H9 (cell line): Measurements from ENCODE around the gene TMPRSS9. TPM values are rescaled to one million over a fixed set of nuclear protein-coding genes. Genes with fewer than 3 reads are reported as not detected.

Experiments used
- DNase-seq: peaks from one replicate; pipeline ENCODE4 v3.0.0-alpha.2; 2017
- H2AFZ ChIP-seq: one replicate; pipeline ENCODE4 v1.6.1; 2013; ENCODE audit warnings: mild to moderate bottlenecking, low read length, control low read depth, moderate library complexity
- H2AK5ac ChIP-seq: 2 replicates; pipeline ENCODE4 v1.6.1; 2013; ENCODE audit warnings: low read length, control low read depth, mixed read lengths; ENCODE audit not compliant: insufficient read length
- H2BK120ac ChIP-seq: one replicate; pipeline ENCODE4 v1.6.1; 2013; ENCODE audit warnings: low read depth, mild to moderate bottlenecking, low read length, control low read depth, inconsistent platforms; ENCODE audit not compliant: poor library complexity, severe bottlenecking
- H2BK12ac ChIP-seq: 2 replicates; pipeline ENCODE4 v1.6.1; 2013; ENCODE audit warnings: low read length, control low read depth, mixed read lengths, low read depth; ENCODE audit not compliant: insufficient read length
- H2BK15ac ChIP-seq: 2 replicates; pipeline ENCODE4 v1.6.1; 2013; ENCODE audit warnings: low read depth, low read length, control low read depth
- H2BK20ac ChIP-seq: one replicate; pipeline ENCODE4 v1.6.1; 2013; ENCODE audit warnings: low read depth, mild to moderate bottlenecking, low read length, control low read depth, inconsistent platforms; ENCODE audit not compliant: poor library complexity, severe bottlenecking
- H2BK5ac ChIP-seq: 2 replicates; pipeline ENCODE4 v1.6.1; 2013; ENCODE audit warnings: low read length, control low read depth, mixed read lengths; ENCODE audit not compliant: insufficient read length
- H3K14ac ChIP-seq: 2 replicates; pipeline ENCODE4 v1.6.1; 2013; ENCODE audit warnings: low read length, control low read depth; ENCODE audit not compliant: insufficient read depth
- H3K18ac ChIP-seq: 2 replicates; pipeline ENCODE4 v1.6.1; 2013; ENCODE audit warnings: low read depth, mild to moderate bottlenecking, mixed read lengths, low read length, control low read depth; ENCODE audit not compliant: insufficient read length
- H3K23ac ChIP-seq: 2 replicates; pipeline ENCODE4 v1.6.1; 2013; ENCODE audit warnings: low read length, control low read depth, mixed read lengths, low read depth; ENCODE audit not compliant: insufficient read length
- H3K23me2 ChIP-seq: 2 replicates; pipeline ENCODE4 v1.6.1; 2013; ENCODE audit warnings: low read depth, mild to moderate bottlenecking, mixed read lengths, low read length, control low read depth; ENCODE audit not compliant: insufficient read length, poor library complexity, severe bottlenecking
- H3K27ac ChIP-seq: 2 replicates; pipeline ENCODE4 v1.5.1; 2013; ENCODE audit warnings: low read length, control low read depth, mixed read lengths, low read depth; ENCODE audit not compliant: insufficient read length
- H3K27me3 ChIP-seq: 2 replicates; pipeline ENCODE4 v1.6.1; 2013; ENCODE audit warnings: low read length, control low read depth, inconsistent platforms; ENCODE audit not compliant: insufficient read depth
- H3K4ac ChIP-seq: 2 replicates; pipeline ENCODE4 v1.6.1; 2013; ENCODE audit warnings: low read depth, mild to moderate bottlenecking, control low read depth, inconsistent platforms, low read length, moderate library complexity
- H3K4me1 ChIP-seq: 2 replicates; pipeline ENCODE4 v1.6.1; 2013; ENCODE audit warnings: low read length, control low read depth, inconsistent platforms; ENCODE audit not compliant: insufficient read depth
- H3K4me2 ChIP-seq: 2 replicates; pipeline ENCODE4 v1.6.1; 2013; ENCODE audit warnings: low read length, control low read depth, mixed read lengths; ENCODE audit not compliant: insufficient read length, insufficient read depth
- H3K56ac ChIP-seq: 2 replicates; pipeline ENCODE4 v1.6.1; 2013; ENCODE audit warnings: low read depth, mild to moderate bottlenecking, mixed read lengths, low read length, control low read depth; ENCODE audit not compliant: insufficient read length
- H3K79me1 ChIP-seq: 2 replicates; pipeline ENCODE4 v1.6.1; 2013; ENCODE audit warnings: low read depth, mild to moderate bottlenecking, moderate library complexity, low read length, control low read depth, inconsistent platforms; ENCODE audit not compliant: insufficient read depth, poor library complexity, severe bottlenecking
- H3K79me2 ChIP-seq: 2 replicates; pipeline ENCODE4 v1.6.1; 2013; ENCODE audit warnings: low read length, control low read depth, inconsistent platforms; ENCODE audit not compliant: insufficient read depth
- H3K9ac ChIP-seq: 2 replicates; pipeline ENCODE4 v1.6.1; 2013; ENCODE audit warnings: low read length, control low read depth, mixed read lengths; ENCODE audit not compliant: insufficient read length; ENCODE audit errors: extremely low read depth
- H3K9me3 ChIP-seq: one replicate; pipeline ENCODE4 v1.6.1; 2013; ENCODE audit warnings: low read depth, low read length, inconsistent platforms; ENCODE audit not compliant: control insufficient read depth
- H3T11ph ChIP-seq: one replicate; pipeline ENCODE4 v1.6.1; 2013; ENCODE audit warnings: mild to moderate bottlenecking, low read length, control low read depth, inconsistent platforms
- H4K20me1 ChIP-seq: one replicate; pipeline ENCODE4 v1.6.1; 2013; ENCODE audit not compliant: control insufficient read depth, insufficient read length, insufficient read depth
- H4K5ac ChIP-seq: 2 replicates; pipeline ENCODE4 v1.6.1; 2013; ENCODE audit warnings: low read depth, mild to moderate bottlenecking, mixed read lengths, low read length, control low read depth; ENCODE audit not compliant: insufficient read length
- H4K8ac ChIP-seq: replicated peaks from 2 replicates; pipeline ENCODE4 v1.6.1; 2013; ENCODE audit warnings: low read length, control low read depth, mixed read lengths, low read depth; ENCODE audit not compliant: insufficient read length
- H4K91ac ChIP-seq: 2 replicates; pipeline ENCODE4 v1.6.1; 2013; ENCODE audit warnings: low read depth, mild to moderate bottlenecking, moderate library complexity, mixed read lengths, low read length, control low read depth; ENCODE audit not compliant: insufficient read length
- H3K27ac Mint-ChIP-seq, 3 experiments: 2 replicates in 2 of 3; 3 replicates in 1 of 3; pipeline ENCODE4 v1.8.0; 2020 to 2021; ENCODE audit warnings: mixed read lengths in 3 of 3, mild to moderate bottlenecking in 1 of 3, moderate library complexity in 1 of 3
- H3K27me3 Mint-ChIP-seq: 2 replicates; pipeline ENCODE4 v1.8.0; 2021; ENCODE audit warnings: low read depth, mild to moderate bottlenecking, moderate library complexity, mixed read lengths
- H3K36me3 Mint-ChIP-seq, 3 experiments: 2 replicates in 2 of 3; 3 replicates in 1 of 3; pipeline ENCODE4 v1.8.0; 2020 to 2021; ENCODE audit warnings: low read depth in 3 of 3, mixed read lengths in 3 of 3; ENCODE audit not compliant: insufficient read depth in 1 of 3
- H3K4me1 Mint-ChIP-seq, 2 experiments: 2 replicates each; pipeline ENCODE4 v1.8.0; 2020; ENCODE audit warnings: mixed read lengths in 2 of 2
- H3K4me3 Mint-ChIP-seq, 2 experiments: 2 replicates in 1 of 2; 3 replicates in 1 of 2; pipeline ENCODE4 v1.8.0; 2020 to 2021; ENCODE audit warnings: mild to moderate bottlenecking in 2 of 2, mixed read lengths in 2 of 2, moderate library complexity in 1 of 2
- H3K9me3 Mint-ChIP-seq, 2 experiments: 2 replicates in 1 of 2; 3 replicates in 1 of 2; pipeline ENCODE4 v1.8.0; 2020; ENCODE audit warnings: mild to moderate bottlenecking in 2 of 2, mixed read lengths in 2 of 2, moderate library complexity in 1 of 2
- WGBS: extraction: QIAGEN DNeasy Blood & Tissue Kit; methylation state at CpG from one replicate; pipeline ENCODE4 v1.1.7; 2013; ENCODE audit warnings: missing lambda C conversion rate, low lambda C conversion rate, mixed read lengths; ENCODE audit not compliant: insufficient read length; ENCODE audit errors: extremely low coverage; 5-methylcytosine and 5-hydroxymethylcytosine counted together
- total RNA-seq: library from RNA; stranded (reverse); gene quantifications from 2 replicates; pipeline ENCODE4 v1.2.1, GENCODE V29; 2021
- TF ChIP-seq, protein P1 (sequence below): fragments of 200-600 bp; sonication (generic); conservative IDR thresholded peaks from 3 replicates; pipeline ENCODE4 v1.8.0; 2021; ENCODE audit warnings: antibody characterized with exemption, mild to moderate bottlenecking

Gene TMPRSS9
- total RNA-seq, 1 experiment from 2014 or later = 0.24 TPM

DNA sequence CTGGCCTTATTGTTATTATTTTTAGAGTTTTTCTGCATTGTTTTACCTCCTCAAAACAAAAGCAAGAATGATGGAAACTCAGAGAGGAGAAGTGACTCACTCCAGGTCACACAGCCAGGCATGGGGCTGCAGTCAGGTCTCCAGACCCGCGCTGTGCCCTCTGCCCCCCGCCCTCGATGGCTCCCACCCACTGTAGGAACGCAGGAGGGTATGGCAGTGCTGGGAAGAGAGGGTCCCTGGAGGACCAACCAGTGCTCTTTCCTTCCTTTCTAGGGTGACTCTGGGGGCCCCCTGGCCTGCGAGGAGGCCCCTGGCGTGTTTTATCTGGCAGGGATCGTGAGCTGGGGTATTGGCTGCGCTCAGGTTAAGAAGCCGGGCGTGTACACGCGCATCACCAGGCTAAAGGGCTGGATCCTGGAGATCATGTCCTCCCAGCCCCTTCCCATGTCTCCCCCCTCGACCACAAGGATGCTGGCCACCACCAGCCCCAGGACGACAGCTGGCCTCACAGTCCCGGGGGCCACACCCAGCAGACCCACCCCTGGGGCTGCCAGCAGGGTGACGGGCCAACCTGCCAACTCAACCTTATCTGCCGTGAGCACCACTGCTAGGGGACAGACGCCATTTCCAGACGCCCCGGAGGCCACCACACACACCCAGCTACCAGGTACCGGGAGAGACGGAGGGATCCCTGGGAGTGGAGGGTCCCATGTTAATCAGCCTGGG, 61.7 kb downstream of the TMPRSS9 start:
- H3K9me3 Mint-ChIP-seq = no peaks in the 10 kb centered on the region
- Histone ChIP-seq H3K27ac (no peak overlapping the region), H3K23ac (no peak overlapping the region), H4K5ac (no peak overlapping the region), H3K14ac (no peak overlapping the region; the same call in 1 of the 2 replicates), H2BK12ac (no peak overlapping the region), H4K91ac (no peak overlapping the region), H3K4ac (no peak overlapping the region), H3K79me2 (peaks cover 2% of the 10 kb centered on the region; the same call in 1 of the 2 replicates), H3K9ac (no peak overlapping the region), H3K4me2 (no peak overlapping the region), H4K20me1 (no peaks in the 10 kb centered on the region), H2BK20ac (no peak overlapping the region), H3K4me1 (no peaks in the 10 kb centered on the region), H3K79me1 (no peaks in the 10 kb centered on the region), H3K23me2 (peaks cover 7% of the 10 kb centered on the region), H2AFZ (no peak overlapping the region), H2BK5ac (no peak overlapping the region), H3K18ac (no peak overlapping the region), H3K27me3 (no peaks in the 10 kb centered on the region), H3K56ac (no peak overlapping the region), H2BK15ac (no peak overlapping the region), H2BK120ac (no peak overlapping the region), H3K9me3 (no peaks in the 10 kb centered on the region), H4K8ac (no peak overlapping the region), H2AK5ac (no peak overlapping the region), H3T11ph (no peak overlapping the region)
- no peak overlapping the region; a peak in 1 of 7 replicates for H3K27ac Mint-ChIP-seq
- TF ChIP-seq, protein P1, sequence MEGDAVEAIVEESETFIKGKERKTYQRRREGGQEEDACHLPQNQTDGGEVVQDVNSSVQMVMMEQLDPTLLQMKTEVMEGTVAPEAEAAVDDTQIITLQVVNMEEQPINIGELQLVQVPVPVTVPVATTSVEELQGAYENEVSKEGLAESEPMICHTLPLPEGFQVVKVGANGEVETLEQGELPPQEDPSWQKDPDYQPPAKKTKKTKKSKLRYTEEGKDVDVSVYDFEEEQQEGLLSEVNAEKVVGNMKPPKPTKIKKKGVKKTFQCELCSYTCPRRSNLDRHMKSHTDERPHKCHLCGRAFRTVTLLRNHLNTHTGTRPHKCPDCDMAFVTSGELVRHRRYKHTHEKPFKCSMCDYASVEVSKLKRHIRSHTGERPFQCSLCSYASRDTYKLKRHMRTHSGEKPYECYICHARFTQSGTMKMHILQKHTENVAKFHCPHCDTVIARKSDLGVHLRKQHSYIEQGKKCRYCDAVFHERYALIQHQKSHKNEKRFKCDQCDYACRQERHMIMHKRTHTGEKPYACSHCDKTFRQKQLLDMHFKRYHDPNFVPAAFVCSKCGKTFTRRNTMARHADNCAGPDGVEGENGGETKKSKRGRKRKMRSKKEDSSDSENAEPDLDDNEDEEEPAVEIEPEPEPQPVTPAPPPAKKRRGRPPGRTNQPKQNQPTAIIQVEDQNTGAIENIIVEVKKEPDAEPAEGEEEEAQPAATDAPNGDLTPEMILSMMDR = no peak
- peaks cover 8 to 19% (median 11%) of the 10 kb centered on the region in 3 experiments; a peak in 6 of 7 replicates for H3K36me3 Mint-ChIP-seq
- no peak overlapping the region for H3K4me3 Mint-ChIP-seq
- peaks cover 2 to 7% of the 10 kb centered on the region in 2 experiments for H3K4me1 Mint-ChIP-seq
- no peaks in the 10 kb centered on the region; the same call in 1 of the 2 replicates for H3K27me3 Mint-ChIP-seq
- DNase-seq = peak; percentile 21
- WGBS = no CpG with 5 or more reads among the region's 23 CpGs
